Fibroblast of pulmonary artery (primary cell): ENCODE results near the gene BCKDHB.

Experiments
- DNase-seq: peaks from one replicate; pipeline ENCODE4 v3.0.0-alpha.2; 2010; ENCODE audit warnings: low read depth
- H3K4me3 ChIP-seq: replicated peaks from 2 replicates; pipeline ENCODE4 v1.5.1; 2011; ENCODE audit warnings: low read depth, mild to moderate bottlenecking, control low read depth, low read length, moderate library complexity
- CTCF ChIP-seq: IDR thresholded peaks from 2 replicates; pipeline ENCODE4 v1.5.1; 2011; ENCODE audit warnings: mild to moderate bottlenecking, control low read depth, low read length, inconsistent platforms; ENCODE audit errors: missing control alignments

Gene BCKDHB

GRCh38 chr6:80304014-80304413 is 197.5 kb downstream of the BCKDHB start:
- peak; percentile 17 for DNase-seq
- TF ChIP-seq CTCF, result no peak
- H3K4me3 ChIP-seq, result no peak overlapping the region

- no peak overlapping the region for H3K4me3 ChIP-seq
- DNase-seq, result no peak
- no peak for TF ChIP-seq CTCF
Observed at GRCh38 chr6:80314531-80314930, 208.1 kb downstream of the BCKDHB start.

GRCh38 chr6:80316686-80317231 is 210.3 kb downstream of the BCKDHB start:
- no peak for DNase-seq
- peak; percentile 26 for TF ChIP-seq CTCF
- H3K4me3 ChIP-seq, result no peak overlapping the region

- DNase-seq, result peak; percentile 23
- no peak overlapping the region for H3K4me3 ChIP-seq
- no peak for TF ChIP-seq CTCF
Observed at GRCh38 chr6:80319196-80319595, 212.7 kb downstream of the BCKDHB start.

GRCh38 chr6:80321011-80321410 is 214.5 kb downstream of the BCKDHB start:
- H3K4me3 ChIP-seq, result no peak overlapping the region
- no peak for TF ChIP-seq CTCF
- DNase-seq, result no peak

- DNase-seq, result no peak
- H3K4me3 ChIP-seq, result no peak overlapping the region
- no peak for TF ChIP-seq CTCF
Observed at GRCh38 chr6:80325742-80326141, 219.3 kb downstream of the BCKDHB start.

GRCh38 chr6:80328652-80329051 is 222.2 kb downstream of the BCKDHB start:
- no peak for DNase-seq
- no peak overlapping the region for H3K4me3 ChIP-seq
- no peak for TF ChIP-seq CTCF
